Nephron progenitor cell (in vitro differentiated cells): ENCODE results near the gene PROK1.
A peak's percentile ranks its signal among the peaks of the same experiment; 100 is the strongest.

Experiments used
- DNase-seq: peaks from one replicate; pipeline ENCODE4 v3.0.0; 2021
- H3K27ac Mint-ChIP-seq: 2 replicates; pipeline ENCODE4 v1.8.0; 2021; ENCODE audit warnings: mild to moderate bottlenecking, moderate library complexity, mixed read lengths
- H3K27me3 Mint-ChIP-seq: 2 replicates; pipeline ENCODE4 v1.8.0; 2021; ENCODE audit warnings: mild to moderate bottlenecking, low read depth, mixed read lengths; ENCODE audit not compliant: poor library complexity
- H3K36me3 Mint-ChIP-seq: 2 replicates; pipeline ENCODE4 v1.8.0; 2021; ENCODE audit warnings: low read depth, mixed read lengths
- H3K4me1 Mint-ChIP-seq: 2 replicates; pipeline ENCODE4 v1.8.0; 2021; ENCODE audit warnings: mixed read lengths
- H3K4me3 Mint-ChIP-seq: 2 replicates; pipeline ENCODE4 v1.8.0; 2021; ENCODE audit warnings: mild to moderate bottlenecking, moderate library complexity, mixed read lengths
- H3K9me3 Mint-ChIP-seq: 2 replicates; pipeline ENCODE4 v1.8.0; 2021; ENCODE audit warnings: mild to moderate bottlenecking, moderate library complexity, mixed read lengths
- CTCF ChIP-seq: fragments of 200-600 bp; sonication (generic); IDR thresholded peaks from 2 replicates; pipeline ENCODE4 v1.5.0; 2021; ENCODE audit warnings: antibody characterized with exemption

PROK1 gene

GRCh38 chr1:110465038-110465813 is 14.3 kb downstream of the PROK1 start:
- Mint-ChIP-seq H3K27ac (no peak overlapping the region), H3K4me1 (no peaks in the 10 kb centered on the region), H3K36me3 (no peaks in the 10 kb centered on the region), H3K27me3 (peaks cover 51% of the 10 kb centered on the region), H3K9me3 (no peaks in the 10 kb centered on the region), H3K4me3 (no peak overlapping the region)
- no peak for DNase-seq
- no peak for TF ChIP-seq CTCF

- no peak overlapping the region for H3K4me3 Mint-ChIP-seq
- H3K36me3 Mint-ChIP-seq, result no peaks in the 10 kb centered on the region
Observed at GRCh38 chr1:110465814-110466380, 14.9 kb downstream of the PROK1 start.

GRCh38 chr1:110466646-110467280 is 15.8 kb downstream of the PROK1 start:
- no peak for DNase-seq
- H3K4me3 Mint-ChIP-seq, result no peak overlapping the region
- no peak for TF ChIP-seq CTCF
- H3K4me1 Mint-ChIP-seq, result no peaks in the 10 kb centered on the region
- H3K27me3 Mint-ChIP-seq, result peaks cover 53% of the 10 kb centered on the region
- H3K27ac Mint-ChIP-seq, result no peak overlapping the region
- no peaks in the 10 kb centered on the region for H3K9me3 Mint-ChIP-seq
- no peaks in the 10 kb centered on the region for H3K36me3 Mint-ChIP-seq

More at GRCh38 chr1:110465814-110466380, 14.9 kb downstream of the PROK1 start:
- no peak for TF ChIP-seq CTCF
- Mint-ChIP-seq H3K27me3 (peaks cover 54% of the 10 kb centered on the region), H3K9me3 (no peaks in the 10 kb centered on the region), H3K4me1 (no peaks in the 10 kb centered on the region), H3K27ac (no peak overlapping the region)
- no peak for DNase-seq

- Mint-ChIP-seq H3K27me3 (peaks cover 32% of the 10 kb centered on the region), H3K36me3 (no peaks in the 10 kb centered on the region), H3K4me3 (no peak overlapping the region), H3K4me1 (no peaks in the 10 kb centered on the region), H3K27ac (peak overlapping the region; percentile 10), H3K9me3 (no peaks in the 10 kb centered on the region)
- DNase-seq, result no peak
- TF ChIP-seq CTCF, result no peak
Observed at GRCh38 chr1:110471131-110471530, 20.2 kb downstream of the PROK1 start.

- Mint-ChIP-seq H3K36me3 (no peaks in the 10 kb centered on the region), H3K27ac (no peak overlapping the region), H3K9me3 (no peaks in the 10 kb centered on the region), H3K4me1 (no peaks in the 10 kb centered on the region), H3K4me3 (no peak overlapping the region), H3K27me3 (peaks cover 29% of the 10 kb centered on the region)
- no peak for TF ChIP-seq CTCF
- no peak for DNase-seq
Observed at GRCh38 chr1:110472546-110472945, 21.6 kb downstream of the PROK1 start.
